PC-3 (cell line): ENCODE measurements around the gene CELSR2.

ENCODE experiments used
- CTCF ChIP-seq: fragments of 300-600 bp; sonication (generic); conservative IDR thresholded peaks from 2 replicates; pipeline ENCODE4 v1.5.1; 2017; ENCODE audit warnings: antibody characterized with exemption, low read depth, mild to moderate bottlenecking, low read length
- EZH2 ChIP-seq: fragments of 300-600 bp; sonication (generic); IDR thresholded peaks from one replicate; pipeline ENCODE4 v1.6.1; 2017; ENCODE audit warnings: antibody characterized with exemption, mild to moderate bottlenecking, low read length; ENCODE audit not compliant: unreplicated experiment

GRCh38 chr1:109263234-109263596, 13.9 kb downstream of the CELSR2 start:
- no peak for TF ChIP-seq CTCF
- no peak for TF ChIP-seq EZH2
